Neutrophil (primary cell): Measurements from ENCODE around the gene TFCP2.

ENCODE experiments used
- H3K27ac ChIP-seq: fragments of 200-600 bp; sonication (generic); 2 replicates; pipeline ENCODE4 v1.5.1; 2016; ENCODE audit warnings: mild to moderate bottlenecking, moderate library complexity
- H3K27me3 ChIP-seq: fragments of 200-600 bp; sonication (generic); 2 replicates; pipeline ENCODE4 v1.6.0; 2016; ENCODE audit warnings: mild to moderate bottlenecking
- H3K36me3 ChIP-seq: fragments of 200-600 bp; sonication (generic); 2 replicates; pipeline ENCODE4 v1.5.1; 2017
- H3K4me1 ChIP-seq, 2 experiments: fragments of 200-600 bp in 1 of 2; sonication (generic) in 1 of 2; 1 replicate in 1 of 2; 2 replicates in 1 of 2; pipeline versions ENCODE4 v1.5.1 to v1.6.1; 2013 to 2016; ENCODE audit warnings: low read depth in 1 of 2, low read length in 1 of 2, mild to moderate bottlenecking in 1 of 2, moderate library complexity in 1 of 2; ENCODE audit not compliant: control insufficient read depth in 1 of 2, insufficient read depth in 1 of 2
- H3K4me3 ChIP-seq, 2 experiments: fragments of 200-600 bp in 1 of 2; sonication (generic) in 1 of 2; 1 replicate in 1 of 2; 2 replicates in 1 of 2; pipeline ENCODE4 v1.5.1; 2013 to 2016; ENCODE audit warnings: low read depth in 1 of 2, low read length in 1 of 2, mild to moderate bottlenecking in 1 of 2, moderate library complexity in 1 of 2
- H3K9me3 ChIP-seq: fragments of 200-600 bp; sonication (generic); 2 replicates; pipeline ENCODE4 v1.5.1; 2016
- CTCF ChIP-seq: fragments of 200-600 bp; sonication (generic); IDR thresholded peaks from 2 replicates; pipeline ENCODE4 v1.5.1; 2016; ENCODE audit warnings: antibody characterized with exemption

TFCP2 gene

GRCh38 chr12:51128919-51129318 is 44.0 kb downstream of the TFCP2 start:
- H3K9me3 ChIP-seq, result no peaks in the 10 kb centered on the region
- no peaks in the 10 kb centered on the region for H3K27me3 ChIP-seq
- no peak overlapping the region for H3K27ac ChIP-seq
- no peaks in the 10 kb centered on the region for H3K4me1 ChIP-seq
- TF ChIP-seq CTCF, result no peak
- peaks cover 18% of the 10 kb centered on the region for H3K36me3 ChIP-seq
- H3K4me3 ChIP-seq, result no peak overlapping the region

- no peak overlapping the region for H3K27ac ChIP-seq
- no peaks in the 10 kb centered on the region for H3K4me1 ChIP-seq
- no peak overlapping the region for H3K4me3 ChIP-seq
- H3K27me3 ChIP-seq, result no peaks in the 10 kb centered on the region
- no peaks in the 10 kb centered on the region for H3K9me3 ChIP-seq
- TF ChIP-seq CTCF, result no peak
- H3K36me3 ChIP-seq, result peaks cover 13% of the 10 kb centered on the region
Measured at GRCh38 chr12:51127050-51127729, 45.7 kb downstream of the TFCP2 start.

GRCh38 chr12:51126297-51126696 is 46.6 kb downstream of the TFCP2 start:
- no peak for TF ChIP-seq CTCF
- Histone ChIP-seq H3K36me3 (peaks cover 13% of the 10 kb centered on the region), H3K27me3 (no peaks in the 10 kb centered on the region), H3K27ac (no peak overlapping the region), H3K4me3 (no peak overlapping the region), H3K4me1 (no peaks in the 10 kb centered on the region), H3K9me3 (no peaks in the 10 kb centered on the region)

- peaks cover 10% of the 10 kb centered on the region for H3K36me3 ChIP-seq
- TF ChIP-seq CTCF, result no peak
- no peaks in the 10 kb centered on the region for H3K27me3 ChIP-seq
- no peaks in the 10 kb centered on the region for H3K9me3 ChIP-seq
- no peak overlapping the region for H3K27ac ChIP-seq
- H3K4me1 ChIP-seq, result no peaks in the 10 kb centered on the region
- H3K4me3 ChIP-seq, result no peak overlapping the region
Measured at GRCh38 chr12:51124504-51124903, 48.4 kb downstream of the TFCP2 start.

- TF ChIP-seq CTCF, result no peak
- no peaks in the 10 kb centered on the region for H3K27me3 ChIP-seq
- no peak overlapping the region for H3K27ac ChIP-seq
- H3K9me3 ChIP-seq, result no peaks in the 10 kb centered on the region
- no peaks in the 10 kb centered on the region for H3K4me1 ChIP-seq
- H3K36me3 ChIP-seq, result peaks cover 13% of the 10 kb centered on the region
- no peak overlapping the region for H3K4me3 ChIP-seq
Measured at GRCh38 chr12:51122844-51123243, 50.1 kb downstream of the TFCP2 start.
